ENCODE measurements around the gene RECQL. TPM values are rescaled to one million over a fixed set of nuclear protein-coding genes. Genes with fewer than 3 reads are reported as not detected.
"Not testable (repeated sequence)": the region's sequence is repeated elsewhere in the genome, so short reads cannot be mapped to it uniquely, and the experiment has no call there.

RECQL gene
- total RNA-seq, 1 experiment from 2014 or later, result 38.2 TPM

DNA sequence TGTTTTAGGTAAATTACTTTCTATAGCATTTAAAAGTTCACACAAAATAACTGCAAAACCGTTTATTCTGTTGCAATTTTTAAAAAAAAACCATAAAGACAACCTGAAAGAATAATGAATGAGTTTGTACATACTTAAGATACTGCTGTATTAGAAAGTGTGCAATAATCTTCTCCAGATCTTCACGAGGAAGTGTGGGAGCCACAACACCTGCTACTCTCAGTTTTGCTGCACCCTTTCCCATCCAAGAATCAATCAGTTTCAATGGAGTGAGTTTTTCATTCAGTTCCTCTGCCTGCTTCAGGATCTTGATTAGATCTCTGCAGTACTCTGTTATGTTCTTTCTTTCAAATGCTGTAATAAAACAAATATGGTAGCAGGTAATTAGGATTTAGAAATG, 30.1 kb downstream of the RECQL start:
- ChIA-PET POLR2A (ENCODE audit: unreplicated experiment) (no interaction called here), CTCF (no interaction called here)
- H2AFZ ChIP-seq (ENCODE audit: low read length), result no peak overlapping the region
- no TSS peak for BruUV-seq (replicated peaks)
- H3K9ac ChIP-seq (ENCODE audit: low read length), result no peak overlapping the region
- no peaks in the 10 kb centered on the region for H3K9me3 ChIP-seq (ENCODE audit: low read length)
- no peaks in the 10 kb centered on the region for H3K79me2 ChIP-seq (ENCODE audit: low read length)
- no peaks in the 10 kb centered on the region for H4K20me1 ChIP-seq (ENCODE audit: low read length)
- H3K27me3 ChIP-seq (ENCODE audit: low read length), result no peaks in the 10 kb centered on the region
- H3K9me2 ChIP-seq (replicated peaks; ENCODE audit: low read length), result no peaks in the 10 kb centered on the region
- TF ChIP-seq EZH2phosphoT487 (IDR thresholded peaks at IDR 0.05; ENCODE audit: borderline replicate concordance, low read length) (no peak), EZH2 (IDR thresholded peaks at IDR 0.05; ENCODE audit: low read length, unreplicated experiment) (no peak)
- TF ChIP-seq, protein P1, sequence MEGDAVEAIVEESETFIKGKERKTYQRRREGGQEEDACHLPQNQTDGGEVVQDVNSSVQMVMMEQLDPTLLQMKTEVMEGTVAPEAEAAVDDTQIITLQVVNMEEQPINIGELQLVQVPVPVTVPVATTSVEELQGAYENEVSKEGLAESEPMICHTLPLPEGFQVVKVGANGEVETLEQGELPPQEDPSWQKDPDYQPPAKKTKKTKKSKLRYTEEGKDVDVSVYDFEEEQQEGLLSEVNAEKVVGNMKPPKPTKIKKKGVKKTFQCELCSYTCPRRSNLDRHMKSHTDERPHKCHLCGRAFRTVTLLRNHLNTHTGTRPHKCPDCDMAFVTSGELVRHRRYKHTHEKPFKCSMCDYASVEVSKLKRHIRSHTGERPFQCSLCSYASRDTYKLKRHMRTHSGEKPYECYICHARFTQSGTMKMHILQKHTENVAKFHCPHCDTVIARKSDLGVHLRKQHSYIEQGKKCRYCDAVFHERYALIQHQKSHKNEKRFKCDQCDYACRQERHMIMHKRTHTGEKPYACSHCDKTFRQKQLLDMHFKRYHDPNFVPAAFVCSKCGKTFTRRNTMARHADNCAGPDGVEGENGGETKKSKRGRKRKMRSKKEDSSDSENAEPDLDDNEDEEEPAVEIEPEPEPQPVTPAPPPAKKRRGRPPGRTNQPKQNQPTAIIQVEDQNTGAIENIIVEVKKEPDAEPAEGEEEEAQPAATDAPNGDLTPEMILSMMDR (conservative IDR thresholded peaks at IDR 0.05; ENCODE audit: low read depth, low read length), result no peak
- peaks cover 5% of the 10 kb centered on the region for H3K36me3 ChIP-seq (ENCODE audit: low read depth, low read length)
- H3F3A ChIP-seq (ENCODE audit: low read length, unreplicated experiment), result no peaks in the 10 kb centered on the region
- no peaks in the 10 kb centered on the region for H3K4me1 ChIP-seq (ENCODE audit: insufficient read depth, low read length)
- no peak overlapping the region for H3K27ac ChIP-seq (ENCODE audit: low read length)
- ATAC-seq, result no peak
- H3K4me3 ChIP-seq (ENCODE audit: low read length), result no peak overlapping the region
- intact Hi-C loops (cut with micrococcal nuclease), result no loop called here
- no peak overlapping the region for H3K4me2 ChIP-seq (ENCODE audit: low read length)
- no peak for DNase-seq

DNA sequence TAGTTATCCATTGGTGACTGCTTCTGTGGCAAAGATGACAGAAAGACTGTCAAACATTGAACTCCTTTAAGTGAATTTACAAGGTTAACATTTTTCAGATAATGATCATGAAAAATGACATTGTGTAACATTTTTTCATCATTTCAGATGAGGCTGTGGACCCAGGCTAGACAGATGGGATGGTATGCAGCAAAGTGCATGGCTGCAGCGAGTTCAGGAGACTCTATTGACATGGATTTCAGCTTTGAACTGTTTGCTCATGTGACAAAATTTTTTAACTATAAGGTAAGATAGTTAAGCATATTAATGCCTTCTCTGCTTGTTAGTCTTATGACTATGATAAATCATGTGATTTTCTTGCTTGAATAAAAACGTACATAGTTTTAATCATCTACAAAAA, 34.1 kb downstream of the RECQL start:
- H3K4me2 ChIP-seq (ENCODE audit: low read length); H3K27ac ChIP-seq (ENCODE audit: low read length); H3K4me1 ChIP-seq (ENCODE audit: insufficient read depth, low read length); H3K36me3 ChIP-seq (ENCODE audit: low read depth, low read length); BruUV-seq (replicated peaks); H3K4me3 ChIP-seq (ENCODE audit: low read length); H3K9me3 ChIP-seq (ENCODE audit: low read length); H4K20me1 ChIP-seq (ENCODE audit: low read length); H3K27me3 ChIP-seq (ENCODE audit: low read length); H3K9me2 ChIP-seq (replicated peaks; ENCODE audit: low read length); H2AFZ ChIP-seq (ENCODE audit: low read length); H3K79me2 ChIP-seq (ENCODE audit: low read length); ATAC-seq; CTCF ChIA-PET; H3K9ac ChIP-seq (ENCODE audit: low read length); H3F3A ChIP-seq (ENCODE audit: low read length, unreplicated experiment); POLR2A ChIA-PET (ENCODE audit: unreplicated experiment); DNase-seq: not testable (repeated sequence)
- intact Hi-C loops (cut with micrococcal nuclease), result loop anchor here (10.0 kb wide), 1 partner anchor 213 kb away; no protein-coding TSS in a partner anchor

DNA sequence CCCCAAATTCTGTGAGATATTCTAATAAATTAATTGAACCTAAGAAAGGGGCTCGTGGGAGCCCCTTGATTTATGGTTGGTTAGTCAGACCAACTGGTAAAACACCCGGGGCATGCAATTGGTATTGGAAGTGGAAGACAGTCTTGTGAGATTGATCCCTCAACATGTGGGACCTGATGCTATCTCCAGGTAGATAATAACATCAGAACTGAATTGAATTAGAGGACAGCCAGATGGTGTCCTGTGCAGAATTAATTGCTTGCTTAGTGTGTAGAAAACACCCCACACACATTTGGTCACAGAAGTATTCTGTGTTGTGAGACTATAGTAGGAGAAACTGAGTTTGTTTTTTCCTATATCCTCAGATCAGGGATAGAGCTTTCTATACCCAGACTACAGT, 42.0 kb downstream of the RECQL start:
- H3K36me3 ChIP-seq (ENCODE audit: low read depth, low read length), result peaks cover 2% of the 10 kb centered on the region; the same call in 1 of the 2 replicates
- no peak overlapping the region for H2AFZ ChIP-seq (ENCODE audit: low read length)
- no peaks in the 10 kb centered on the region for H3K27me3 ChIP-seq (ENCODE audit: low read length)
- no peaks in the 10 kb centered on the region for H3K4me1 ChIP-seq (ENCODE audit: insufficient read depth, low read length)
- no peak overlapping the region for H3K27ac ChIP-seq (ENCODE audit: low read length)
- H3K4me2 ChIP-seq (ENCODE audit: low read length), result no peak overlapping the region
- H3K9me2 ChIP-seq (replicated peaks; ENCODE audit: low read length), result no peaks in the 10 kb centered on the region
- TF ChIP-seq, protein P1 (conservative IDR thresholded peaks at IDR 0.05; ENCODE audit: low read depth, low read length), result no peak
- TF ChIP-seq EZH2phosphoT487 (IDR thresholded peaks at IDR 0.05; ENCODE audit: borderline replicate concordance, low read length) (no peak), EZH2 (IDR thresholded peaks at IDR 0.05; ENCODE audit: low read length, unreplicated experiment) (no peak)
- CTCF ChIA-PET, result no interaction called here
- intact Hi-C loops (cut with micrococcal nuclease), result no loop called here
- ATAC-seq (no peak), DNase-seq (no peak)
- POLR2A ChIA-PET (ENCODE audit: unreplicated experiment), result no interaction called here
- H3K4me3 ChIP-seq (ENCODE audit: low read length), result no peak overlapping the region
- H3F3A ChIP-seq (ENCODE audit: low read length, unreplicated experiment), result no peaks in the 10 kb centered on the region
- H3K9ac ChIP-seq (ENCODE audit: low read length), result no peak overlapping the region
- H3K9me3 ChIP-seq (ENCODE audit: low read length), result no peaks in the 10 kb centered on the region
- no peaks in the 10 kb centered on the region for H4K20me1 ChIP-seq (ENCODE audit: low read length)
- H3K79me2 ChIP-seq (ENCODE audit: low read length), result no peaks in the 10 kb centered on the region
- BruUV-seq (replicated peaks), result no TSS peak
